ENCODE data around the gene GRIK4.

GRIK4 gene

GRCh38 chr11:120914601-120915000 lies 403.1 kb downstream of the GRIK4 start:
- DNase-seq (ENCODE audit: low read depth): no peak

GRCh38 chr11:120917559-120918239 lies 406.2 kb downstream of the GRIK4 start:
- DNase-seq (ENCODE audit: low read depth): no peak

- DNase-seq (ENCODE audit: low read depth): no peak
Observed at GRCh38 chr11:120918257-120918656, 406.7 kb downstream of the GRIK4 start.

GRCh38 chr11:120919045-120919444 lies 407.5 kb downstream of the GRIK4 start:
- DNase-seq (ENCODE audit: low read depth): no peak

GRCh38 chr11:120919566-120919965 lies 408.0 kb downstream of the GRIK4 start:
- DNase-seq (ENCODE audit: low read depth): no peak

GRCh38 chr11:120923866-120924508 lies 412.4 kb downstream of the GRIK4 start:
- no peak for DNase-seq (ENCODE audit: low read depth)

GRCh38 chr11:120925944-120926343 lies 414.4 kb downstream of the GRIK4 start:
- DNase-seq (ENCODE audit: low read depth): no peak

- DNase-seq (ENCODE audit: low read depth): no peak
Observed at GRCh38 chr11:120928627-120929026, 417.1 kb downstream of the GRIK4 start.

GRCh38 chr11:120929090-120929489 lies 417.5 kb downstream of the GRIK4 start:
- DNase-seq (ENCODE audit: low read depth): no peak

- peak; percentile 27 for DNase-seq (ENCODE audit: low read depth)
Observed at GRCh38 chr11:120929664-120930154, 418.2 kb downstream of the GRIK4 start.

- no peak for DNase-seq (ENCODE audit: low read depth)
Observed at GRCh38 chr11:120931057-120931779, 419.7 kb downstream of the GRIK4 start.

GRCh38 chr11:120932305-120932915 lies 420.9 kb downstream of the GRIK4 start:
- DNase-seq (ENCODE audit: low read depth): no peak

- no peak for DNase-seq (ENCODE audit: low read depth)
Observed at GRCh38 chr11:120936356-120936755, 424.8 kb downstream of the GRIK4 start.

- DNase-seq (ENCODE audit: low read depth): no peak
Observed at GRCh38 chr11:120937501-120937900, 426.0 kb downstream of the GRIK4 start.

GRCh38 chr11:120938260-120938659 lies 426.7 kb downstream of the GRIK4 start:
- DNase-seq (ENCODE audit: low read depth): no peak

GRCh38 chr11:120940160-120940848 lies 428.8 kb downstream of the GRIK4 start:
- DNase-seq (ENCODE audit: low read depth): no peak

- DNase-seq (ENCODE audit: low read depth): no peak
Observed at GRCh38 chr11:120941000-120941399, 429.5 kb downstream of the GRIK4 start.

GRCh38 chr11:120942701-120943100 lies 431.2 kb downstream of the GRIK4 start:
- no peak for DNase-seq (ENCODE audit: low read depth)

GRCh38 chr11:120945042-120945441 lies 433.5 kb downstream of the GRIK4 start:
- no peak for DNase-seq (ENCODE audit: low read depth)

GRCh38 chr11:120950880-120951279 lies 439.3 kb downstream of the GRIK4 start:
- no peak for DNase-seq (ENCODE audit: low read depth)

GRCh38 chr11:120952461-120953434 lies 441.2 kb downstream of the GRIK4 start:
- peak; percentile 58 for DNase-seq (ENCODE audit: low read depth)

Measured in activated T-cell treated with anti-CD3 and anti-CD28 coated beads for 48 hours (primary cell).